ENCODE data around the gene MEF2C.

MEF2C gene

GRCh38 chr5:88716101-88716500 is 166.9 kb downstream of the MEF2C start:
- no peaks in the 10 kb centered on the region for H3K4me1 ChIP-seq (ENCODE audit: control insufficient read depth, insufficient read depth, low read length)
- H3K36me3 ChIP-seq (ENCODE audit: control insufficient read depth, insufficient read depth, low read length), result no peaks in the 10 kb centered on the region
- H3K9ac ChIP-seq (ENCODE audit: low read depth, low read length), result no peak overlapping the region
- no peak overlapping the region for H3K4me3 ChIP-seq (ENCODE audit: low read depth, low read length)
- no peaks in the 10 kb centered on the region for H3K9me3 ChIP-seq (ENCODE audit: control insufficient read depth, insufficient read depth, low read length)
- no peaks in the 10 kb centered on the region for H3K27me3 ChIP-seq (ENCODE audit: control insufficient read depth, insufficient read depth, low read length)

- H3K9ac ChIP-seq (ENCODE audit: low read depth, low read length), result no peak overlapping the region
- H3K27me3 ChIP-seq (ENCODE audit: control insufficient read depth, insufficient read depth, low read length), result no peaks in the 10 kb centered on the region
- no peak overlapping the region for H3K4me3 ChIP-seq (ENCODE audit: low read depth, low read length)
- H3K9me3 ChIP-seq (ENCODE audit: control insufficient read depth, insufficient read depth, low read length), result no peaks in the 10 kb centered on the region
- no peaks in the 10 kb centered on the region for H3K36me3 ChIP-seq (ENCODE audit: control insufficient read depth, insufficient read depth, low read length)
- H3K4me1 ChIP-seq (ENCODE audit: control insufficient read depth, insufficient read depth, low read length), result no peaks in the 10 kb centered on the region
Measured at GRCh38 chr5:88715503-88715902, 167.5 kb downstream of the MEF2C start.

DNA sequence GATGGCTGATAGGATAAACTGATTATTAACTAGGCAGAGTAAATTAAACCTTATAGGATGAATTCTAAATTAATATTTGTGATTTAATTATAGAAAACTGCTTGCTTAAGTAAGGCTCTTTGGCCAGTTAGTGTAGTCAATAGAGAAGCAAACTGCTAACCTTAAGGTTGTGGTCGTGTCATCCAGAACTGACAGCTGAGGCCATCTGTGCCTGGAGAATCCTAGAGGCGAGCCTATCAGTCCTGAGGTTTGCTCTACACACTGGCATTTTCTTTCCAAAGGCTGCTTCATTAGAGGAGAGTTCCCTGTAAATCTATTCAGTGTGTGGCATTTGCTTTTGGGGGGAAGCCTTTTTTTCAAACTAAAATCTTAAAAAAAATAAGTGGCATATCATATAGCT is 169.2 kb downstream of the MEF2C start:
- H3K4me1 ChIP-seq (ENCODE audit: control insufficient read depth, insufficient read depth, low read length), result peaks cover 5% of the 10 kb centered on the region
- no peak overlapping the region for H3K9ac ChIP-seq (ENCODE audit: low read depth, low read length)
- H3K4me3 ChIP-seq (ENCODE audit: low read depth, low read length), result no peak overlapping the region
- H3K36me3 ChIP-seq (ENCODE audit: control insufficient read depth, insufficient read depth, low read length), result no peaks in the 10 kb centered on the region
- no peaks in the 10 kb centered on the region for H3K9me3 ChIP-seq (ENCODE audit: control insufficient read depth, insufficient read depth, low read length)
- no peaks in the 10 kb centered on the region for H3K27me3 ChIP-seq (ENCODE audit: control insufficient read depth, insufficient read depth, low read length)

DNA sequence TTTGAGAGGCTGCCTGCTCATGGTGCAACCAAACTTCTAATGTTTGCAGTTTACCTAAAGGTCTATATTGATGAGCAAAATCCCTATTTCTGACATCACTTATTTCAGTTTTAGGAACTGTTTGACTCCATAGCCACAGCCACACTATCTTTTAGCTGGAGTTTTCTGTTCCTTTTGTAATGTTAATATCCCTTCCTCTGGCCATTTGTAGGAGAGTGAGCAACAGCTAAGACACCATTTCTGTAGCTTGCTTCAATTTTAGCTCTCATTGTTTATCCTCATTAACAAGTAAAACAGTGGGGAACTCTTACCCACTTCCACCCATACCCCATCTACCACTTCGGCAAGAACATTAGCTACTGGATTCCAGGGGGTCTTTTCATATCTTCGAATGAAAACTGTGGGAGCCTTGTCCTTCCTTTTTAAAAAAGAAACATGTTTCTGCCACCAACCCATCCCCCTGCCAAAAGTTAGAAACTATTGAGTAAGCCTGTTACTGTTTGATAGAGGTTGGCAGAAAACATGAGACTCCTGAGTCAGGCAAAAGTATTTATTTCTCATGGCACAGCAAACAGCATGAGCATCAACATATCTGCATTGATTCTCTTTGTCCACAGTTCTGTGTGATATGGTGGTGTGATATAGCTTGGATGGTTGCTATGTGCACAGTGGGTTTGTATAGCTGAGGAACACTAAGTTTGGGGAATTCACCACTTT is 174.1 kb downstream of the MEF2C start:
- no peak overlapping the region for H3K9ac ChIP-seq (ENCODE audit: low read depth, low read length)
- H3K27me3 ChIP-seq (ENCODE audit: control insufficient read depth, insufficient read depth, low read length), result no peaks in the 10 kb centered on the region
- no peaks in the 10 kb centered on the region for H3K36me3 ChIP-seq (ENCODE audit: control insufficient read depth, insufficient read depth, low read length)
- no peak overlapping the region for H3K4me3 ChIP-seq (ENCODE audit: low read depth, low read length)
- no peaks in the 10 kb centered on the region for H3K9me3 ChIP-seq (ENCODE audit: control insufficient read depth, insufficient read depth, low read length)
- H3K4me1 ChIP-seq (ENCODE audit: control insufficient read depth, insufficient read depth, low read length), result peaks cover 13% of the 10 kb centered on the region

DNA sequence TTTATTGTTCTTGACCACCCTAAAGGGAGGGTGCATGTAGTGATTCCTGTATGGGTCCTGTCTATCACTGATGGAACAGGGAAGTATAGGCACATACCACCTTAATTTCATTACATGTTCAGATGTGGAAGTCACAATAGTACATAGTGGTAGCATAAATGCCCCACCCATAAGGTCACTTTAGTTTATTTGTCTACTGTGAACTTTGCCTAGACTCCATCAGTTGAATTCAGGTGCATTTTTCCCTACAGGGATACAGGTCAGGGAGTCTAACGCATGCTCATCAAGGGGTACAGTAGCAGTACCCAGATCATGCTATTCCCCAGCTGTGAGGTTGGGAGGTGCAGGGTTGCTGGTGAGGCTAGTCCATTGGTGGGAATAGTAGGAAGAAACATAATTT is 175.0 kb downstream of the MEF2C start:
- no peak overlapping the region for H3K4me3 ChIP-seq (ENCODE audit: low read depth, low read length)
- peaks cover 13% of the 10 kb centered on the region for H3K4me1 ChIP-seq (ENCODE audit: control insufficient read depth, insufficient read depth, low read length)
- H3K9me3 ChIP-seq (ENCODE audit: control insufficient read depth, insufficient read depth, low read length), result no peaks in the 10 kb centered on the region
- H3K9ac ChIP-seq (ENCODE audit: low read depth, low read length), result no peak overlapping the region
- no peaks in the 10 kb centered on the region for H3K36me3 ChIP-seq (ENCODE audit: control insufficient read depth, insufficient read depth, low read length)
- H3K27me3 ChIP-seq (ENCODE audit: control insufficient read depth, insufficient read depth, low read length), result no peaks in the 10 kb centered on the region

GRCh38 chr5:88707216-88707965 is 175.6 kb downstream of the MEF2C start:
- no peak overlapping the region for H3K4me3 ChIP-seq (ENCODE audit: low read depth, low read length)
- no peak overlapping the region for H3K9ac ChIP-seq (ENCODE audit: low read depth, low read length)
- H3K4me1 ChIP-seq (ENCODE audit: control insufficient read depth, insufficient read depth, low read length), result peaks cover 17% of the 10 kb centered on the region
- H3K9me3 ChIP-seq (ENCODE audit: control insufficient read depth, insufficient read depth, low read length), result no peaks in the 10 kb centered on the region
- H3K36me3 ChIP-seq (ENCODE audit: control insufficient read depth, insufficient read depth, low read length), result no peaks in the 10 kb centered on the region
- H3K27me3 ChIP-seq (ENCODE audit: control insufficient read depth, insufficient read depth, low read length), result no peaks in the 10 kb centered on the region

GRCh38 chr5:88702332-88702731 is 180.7 kb downstream of the MEF2C start:
- Histone ChIP-seq H3K9ac (ENCODE audit: low read depth, low read length) (no peak overlapping the region), H3K9me3 (ENCODE audit: control insufficient read depth, insufficient read depth, low read length) (no peaks in the 10 kb centered on the region), H3K4me3 (ENCODE audit: low read depth, low read length) (no peak overlapping the region), H3K36me3 (ENCODE audit: control insufficient read depth, insufficient read depth, low read length) (no peaks in the 10 kb centered on the region), H3K4me1 (ENCODE audit: control insufficient read depth, insufficient read depth, low read length) (peaks cover 13% of the 10 kb centered on the region), H3K27me3 (ENCODE audit: control insufficient read depth, insufficient read depth, low read length) (peaks cover 11% of the 10 kb centered on the region)

DNA sequence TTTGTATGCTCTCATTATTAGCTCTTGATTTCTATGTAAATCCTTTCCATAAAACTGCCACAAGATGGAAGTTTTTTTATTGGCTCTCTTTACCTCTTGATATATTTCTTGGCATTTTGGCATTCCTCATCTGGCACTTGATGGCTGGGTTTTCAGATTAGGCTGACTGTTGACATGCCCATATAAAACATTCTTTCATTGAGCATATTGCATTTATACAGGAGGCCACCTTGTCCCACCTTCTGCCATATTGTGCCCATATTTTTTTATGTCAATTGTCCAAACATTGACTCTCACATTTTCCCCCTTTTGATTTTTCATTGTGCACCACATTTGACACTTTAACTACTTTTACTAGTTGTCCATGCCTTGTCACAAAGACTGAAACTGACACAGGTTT is 182.9 kb downstream of the MEF2C start:
- peaks cover 23% of the 10 kb centered on the region for H3K4me1 ChIP-seq (ENCODE audit: control insufficient read depth, insufficient read depth, low read length)

GRCh38 chr5:88698290-88698689 is 184.7 kb downstream of the MEF2C start:
- H3K9me3 ChIP-seq (ENCODE audit: control insufficient read depth, insufficient read depth, low read length), result no peaks in the 10 kb centered on the region
- peaks cover 23% of the 10 kb centered on the region for H3K4me1 ChIP-seq (ENCODE audit: control insufficient read depth, insufficient read depth, low read length)
- H3K36me3 ChIP-seq (ENCODE audit: control insufficient read depth, insufficient read depth, low read length), result no peaks in the 10 kb centered on the region
- H3K9ac ChIP-seq (ENCODE audit: low read depth, low read length), result no peak overlapping the region
- no peak overlapping the region for H3K4me3 ChIP-seq (ENCODE audit: low read depth, low read length)
- H3K27me3 ChIP-seq (ENCODE audit: control insufficient read depth, insufficient read depth, low read length), result peaks cover 39% of the 10 kb centered on the region

More for the DNA sequence above, 182.9 kb downstream of the MEF2C start:
- H3K36me3 ChIP-seq (ENCODE audit: control insufficient read depth, insufficient read depth, low read length), result no peaks in the 10 kb centered on the region
- peaks cover 21% of the 10 kb centered on the region for H3K27me3 ChIP-seq (ENCODE audit: control insufficient read depth, insufficient read depth, low read length)
- H3K9ac ChIP-seq (ENCODE audit: low read depth, low read length), result no peak overlapping the region
- H3K4me3 ChIP-seq (ENCODE audit: low read depth, low read length), result no peak overlapping the region
- no peaks in the 10 kb centered on the region for H3K9me3 ChIP-seq (ENCODE audit: control insufficient read depth, insufficient read depth, low read length)

GRCh38 chr5:88696466-88696865 is 186.5 kb downstream of the MEF2C start:
- no peaks in the 10 kb centered on the region for H3K36me3 ChIP-seq (ENCODE audit: control insufficient read depth, insufficient read depth, low read length)
- H3K4me1 ChIP-seq (ENCODE audit: control insufficient read depth, insufficient read depth, low read length), result peaks cover 15% of the 10 kb centered on the region
- H3K9me3 ChIP-seq (ENCODE audit: control insufficient read depth, insufficient read depth, low read length), result no peaks in the 10 kb centered on the region
- H3K27me3 ChIP-seq (ENCODE audit: control insufficient read depth, insufficient read depth, low read length), result peaks cover 58% of the 10 kb centered on the region
- H3K9ac ChIP-seq (ENCODE audit: low read depth, low read length), result no peak overlapping the region
- no peak overlapping the region for H3K4me3 ChIP-seq (ENCODE audit: low read depth, low read length)

GRCh38 chr5:88695931-88696330 is 187.1 kb downstream of the MEF2C start:
- peaks cover 63% of the 10 kb centered on the region for H3K27me3 ChIP-seq (ENCODE audit: control insufficient read depth, insufficient read depth, low read length)
- peaks cover 19% of the 10 kb centered on the region for H3K4me1 ChIP-seq (ENCODE audit: control insufficient read depth, insufficient read depth, low read length)
- no peak overlapping the region for H3K9ac ChIP-seq (ENCODE audit: low read depth, low read length)
- no peaks in the 10 kb centered on the region for H3K9me3 ChIP-seq (ENCODE audit: control insufficient read depth, insufficient read depth, low read length)
- no peak overlapping the region for H3K4me3 ChIP-seq (ENCODE audit: low read depth, low read length)
- no peaks in the 10 kb centered on the region for H3K36me3 ChIP-seq (ENCODE audit: control insufficient read depth, insufficient read depth, low read length)

GRCh38 chr5:88695232-88695631 is 187.8 kb downstream of the MEF2C start:
- H3K9ac ChIP-seq (ENCODE audit: low read depth, low read length), result no peak overlapping the region
- no peaks in the 10 kb centered on the region for H3K36me3 ChIP-seq (ENCODE audit: control insufficient read depth, insufficient read depth, low read length)
- no peaks in the 10 kb centered on the region for H3K9me3 ChIP-seq (ENCODE audit: control insufficient read depth, insufficient read depth, low read length)
- H3K27me3 ChIP-seq (ENCODE audit: control insufficient read depth, insufficient read depth, low read length), result peaks cover 70% of the 10 kb centered on the region
- peaks cover 19% of the 10 kb centered on the region for H3K4me1 ChIP-seq (ENCODE audit: control insufficient read depth, insufficient read depth, low read length)
- peak overlapping the region; percentile 37 for H3K4me3 ChIP-seq (ENCODE audit: low read depth, low read length)
